GM12878 (cell line): ENCODE results near the gene TMPRSS7. TPM values are rescaled to one million over a fixed set of nuclear protein-coding genes. Genes with fewer than 3 reads are reported as not detected.

Source experiments
- BACH1 ChIP-seq: fragments of 450-650 bp; IDR thresholded peaks from 2 replicates; pipeline ENCODE4 v1.6.1; 2017; ENCODE audit warnings: mild to moderate bottlenecking, borderline replicate concordance
- CHD2 ChIP-seq: IDR thresholded peaks from 2 replicates; pipeline ENCODE4 v1.6.1; 2011; ENCODE audit warnings: low read depth, low read length, improper control_type of control experiment, borderline replicate concordance
- CREB1 ChIP-seq: IDR thresholded peaks from 2 replicates; pipeline ENCODE4 v1.6.1; 2012; ENCODE audit warnings: low read depth, mild to moderate bottlenecking, inconsistent platforms
- MEF2A ChIP-seq: IDR thresholded peaks from 2 replicates; pipeline ENCODE4 v1.6.1; 2011; ENCODE audit warnings: low read depth, mild to moderate bottlenecking, low read length, moderate library complexity; ENCODE audit not compliant: insufficient read depth
- MTA3 ChIP-seq: IDR thresholded peaks from 2 replicates; pipeline ENCODE4 v1.6.1; 2012; ENCODE audit warnings: low read length, inconsistent platforms, borderline replicate concordance
- MYB ChIP-seq: fragments of 150-350 bp; IDR thresholded peaks from 2 replicates; pipeline ENCODE4 v1.6.1; 2014; ENCODE audit warnings: mild to moderate bottlenecking, low read depth, low read length, borderline replicate concordance
- NR2C2 ChIP-seq: IDR thresholded peaks from 2 replicates; pipeline ENCODE4 v1.6.1; 2011; ENCODE audit warnings: borderline replicate concordance, low read depth; ENCODE audit not compliant: control insufficient read depth, insufficient read length
- NR2F1 ChIP-seq: fragments of 450-650 bp; conservative IDR thresholded peaks from 2 replicates; pipeline ENCODE4 v1.6.1; 2017; ENCODE audit warnings: mild to moderate bottlenecking
- RAD51 ChIP-seq: fragments of 450-650 bp; IDR thresholded peaks from 2 replicates; pipeline ENCODE4 v1.6.1; 2016; ENCODE audit warnings: moderate library complexity, mild to moderate bottlenecking, inconsistent platforms
- polyA plus RNA-seq, 11 experiments: library from polyadenylated mRNA; depleted of rRNA in 4 of 11; unstranded in 6 of 11; stranded (reverse) in 5 of 11; fragments of >200 nt; fragmentation: Nextera tagmentation in 4 of 11; fragmentation: Illumina TruSeq in 1 of 11; extraction: Ambion mirVana in 4 of 11; extraction: Trizol in 1 of 11; gene quantifications; 1 replicate in 1 of 11; 2 replicates in 10 of 11; pipeline versions ENCODE4 v1.2.1 to v1.2.3, GENCODE V29; 2011 to 2016; ENCODE audit warnings: inconsistent platforms in 2 of 11, missing spikeins in 2 of 11, low read depth in 1 of 11
- total RNA-seq, 4 experiments: library from RNA; depleted of rRNA in 3 of 4; stranded (reverse); fragments of >200 nt in 3 of 4; fragmentation: Illumina TruSeq in 1 of 4; extraction: Trizol in 1 of 4; gene quantifications; 2 replicates each; pipeline versions ENCODE4 v1.2.1 to v1.2.3, GENCODE V29; 2013 to 2021
- TF ChIP-seq, protein P1 (sequence below): IDR thresholded peaks from 2 replicates; pipeline ENCODE4 v1.6.1; 2012; ENCODE audit warnings: improper control_type of control experiment, low read depth, low read length; ENCODE audit not compliant: insufficient replicate concordance
- TF ChIP-seq, protein P2 (sequence below): fragments of 450-650 bp; IDR thresholded peaks from 2 replicates; pipeline ENCODE4 v1.6.1; 2017; ENCODE audit warnings: antibody characterized with exemption, mild to moderate bottlenecking, moderate library complexity
- TF ChIP-seq, protein P3 (sequence below): fragments of 450-650 bp; IDR thresholded peaks from 2 replicates; pipeline ENCODE4 v1.6.1; 2016; ENCODE audit warnings: mild to moderate bottlenecking

The TMPRSS7 gene
- total and polyA plus RNA-seq, 10 of the 15 experiments (the other 5 are each of a cell fraction or from before 2014, with no cell fraction given): 0.03 TPM; not detected in 9

DNA sequence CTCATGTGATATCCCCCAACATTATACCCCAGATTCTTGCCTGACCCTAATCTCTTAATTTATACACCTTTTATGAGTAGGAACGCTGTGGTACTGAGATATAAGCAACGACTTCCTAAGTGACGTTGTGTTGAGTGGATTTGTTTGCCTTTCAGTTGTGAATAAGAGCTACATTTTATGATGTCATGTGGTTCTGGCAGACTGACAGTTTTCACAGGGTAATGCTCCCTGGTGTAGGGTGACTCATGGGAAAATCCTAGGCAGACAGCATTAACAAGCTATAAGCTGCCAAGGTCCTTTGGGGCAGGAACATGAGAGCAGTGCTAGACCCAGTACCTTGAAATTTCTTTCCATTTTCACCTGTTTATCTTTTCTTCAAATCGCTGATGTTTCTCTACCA lies 62.8 kb downstream of the TMPRSS7 start (continued):
- TF ChIP-seq, protein P1, sequence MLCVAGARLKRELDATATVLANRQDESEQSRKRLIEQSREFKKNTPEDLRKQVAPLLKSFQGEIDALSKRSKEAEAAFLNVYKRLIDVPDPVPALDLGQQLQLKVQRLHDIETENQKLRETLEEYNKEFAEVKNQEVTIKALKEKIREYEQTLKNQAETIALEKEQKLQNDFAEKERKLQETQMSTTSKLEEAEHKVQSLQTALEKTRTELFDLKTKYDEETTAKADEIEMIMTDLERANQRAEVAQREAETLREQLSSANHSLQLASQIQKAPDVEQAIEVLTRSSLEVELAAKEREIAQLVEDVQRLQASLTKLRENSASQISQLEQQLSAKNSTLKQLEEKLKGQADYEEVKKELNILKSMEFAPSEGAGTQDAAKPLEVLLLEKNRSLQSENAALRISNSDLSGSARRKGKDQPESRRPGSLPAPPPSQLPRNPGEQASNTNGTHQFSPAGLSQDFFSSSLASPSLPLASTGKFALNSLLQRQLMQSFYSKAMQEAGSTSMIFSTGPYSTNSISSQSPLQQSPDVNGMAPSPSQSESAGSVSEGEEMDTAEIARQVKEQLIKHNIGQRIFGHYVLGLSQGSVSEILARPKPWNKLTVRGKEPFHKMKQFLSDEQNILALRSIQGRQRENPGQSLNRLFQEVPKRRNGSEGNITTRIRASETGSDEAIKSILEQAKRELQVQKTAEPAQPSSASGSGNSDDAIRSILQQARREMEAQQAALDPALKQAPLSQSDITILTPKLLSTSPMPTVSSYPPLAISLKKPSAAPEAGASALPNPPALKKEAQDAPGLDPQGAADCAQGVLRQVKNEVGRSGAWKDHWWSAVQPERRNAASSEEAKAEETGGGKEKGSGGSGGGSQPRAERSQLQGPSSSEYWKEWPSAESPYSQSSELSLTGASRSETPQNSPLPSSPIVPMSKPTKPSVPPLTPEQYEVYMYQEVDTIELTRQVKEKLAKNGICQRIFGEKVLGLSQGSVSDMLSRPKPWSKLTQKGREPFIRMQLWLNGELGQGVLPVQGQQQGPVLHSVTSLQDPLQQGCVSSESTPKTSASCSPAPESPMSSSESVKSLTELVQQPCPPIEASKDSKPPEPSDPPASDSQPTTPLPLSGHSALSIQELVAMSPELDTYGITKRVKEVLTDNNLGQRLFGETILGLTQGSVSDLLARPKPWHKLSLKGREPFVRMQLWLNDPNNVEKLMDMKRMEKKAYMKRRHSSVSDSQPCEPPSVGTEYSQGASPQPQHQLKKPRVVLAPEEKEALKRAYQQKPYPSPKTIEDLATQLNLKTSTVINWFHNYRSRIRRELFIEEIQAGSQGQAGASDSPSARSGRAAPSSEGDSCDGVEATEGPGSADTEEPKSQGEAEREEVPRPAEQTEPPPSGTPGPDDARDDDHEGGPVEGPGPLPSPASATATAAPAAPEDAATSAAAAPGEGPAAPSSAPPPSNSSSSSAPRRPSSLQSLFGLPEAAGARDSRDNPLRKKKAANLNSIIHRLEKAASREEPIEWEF: no peak
- TF ChIP-seq RAD51 (no peak), MTA3 (no peak), MEF2A (no peak), CHD2 (no peak), NR2C2 (no peak), BACH1 (no peak), NR2F1 (no peak), MYB (no peak), CREB1 (peak; percentile 80)
- TF ChIP-seq, protein P2, sequence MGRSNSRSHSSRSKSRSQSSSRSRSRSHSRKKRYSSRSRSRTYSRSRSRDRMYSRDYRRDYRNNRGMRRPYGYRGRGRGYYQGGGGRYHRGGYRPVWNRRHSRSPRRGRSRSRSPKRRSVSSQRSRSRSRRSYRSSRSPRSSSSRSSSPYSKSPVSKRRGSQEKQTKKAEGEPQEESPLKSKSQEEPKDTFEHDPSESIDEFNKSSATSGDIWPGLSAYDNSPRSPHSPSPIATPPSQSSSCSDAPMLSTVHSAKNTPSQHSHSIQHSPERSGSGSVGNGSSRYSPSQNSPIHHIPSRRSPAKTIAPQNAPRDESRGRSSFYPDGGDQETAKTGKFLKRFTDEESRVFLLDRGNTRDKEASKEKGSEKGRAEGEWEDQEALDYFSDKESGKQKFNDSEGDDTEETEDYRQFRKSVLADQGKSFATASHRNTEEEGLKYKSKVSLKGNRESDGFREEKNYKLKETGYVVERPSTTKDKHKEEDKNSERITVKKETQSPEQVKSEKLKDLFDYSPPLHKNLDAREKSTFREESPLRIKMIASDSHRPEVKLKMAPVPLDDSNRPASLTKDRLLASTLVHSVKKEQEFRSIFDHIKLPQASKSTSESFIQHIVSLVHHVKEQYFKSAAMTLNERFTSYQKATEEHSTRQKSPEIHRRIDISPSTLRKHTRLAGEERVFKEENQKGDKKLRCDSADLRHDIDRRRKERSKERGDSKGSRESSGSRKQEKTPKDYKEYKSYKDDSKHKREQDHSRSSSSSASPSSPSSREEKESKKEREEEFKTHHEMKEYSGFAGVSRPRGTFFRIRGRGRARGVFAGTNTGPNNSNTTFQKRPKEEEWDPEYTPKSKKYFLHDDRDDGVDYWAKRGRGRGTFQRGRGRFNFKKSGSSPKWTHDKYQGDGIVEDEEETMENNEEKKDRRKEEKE: no peak
- TF ChIP-seq, protein P3, sequence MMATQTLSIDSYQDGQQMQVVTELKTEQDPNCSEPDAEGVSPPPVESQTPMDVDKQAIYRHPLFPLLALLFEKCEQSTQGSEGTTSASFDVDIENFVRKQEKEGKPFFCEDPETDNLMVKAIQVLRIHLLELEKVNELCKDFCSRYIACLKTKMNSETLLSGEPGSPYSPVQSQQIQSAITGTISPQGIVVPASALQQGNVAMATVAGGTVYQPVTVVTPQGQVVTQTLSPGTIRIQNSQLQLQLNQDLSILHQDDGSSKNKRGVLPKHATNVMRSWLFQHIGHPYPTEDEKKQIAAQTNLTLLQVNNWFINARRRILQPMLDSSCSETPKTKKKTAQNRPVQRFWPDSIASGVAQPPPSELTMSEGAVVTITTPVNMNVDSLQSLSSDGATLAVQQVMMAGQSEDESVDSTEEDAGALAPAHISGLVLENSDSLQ: 0 out of 2 replicates have a peak, but pooled peaks have one; percentile 40
